HT-29 (cell line): ENCODE results near the gene CASKIN2. TPM values are rescaled to one million over a fixed set of nuclear protein-coding genes. Genes with fewer than 3 reads are reported as not detected.
A peak's percentile ranks its signal among the peaks of the same experiment; 100 is the strongest.
"Not testable (repeated sequence)": the region's sequence is repeated elsewhere in the genome, so short reads cannot be mapped to it uniquely, and the experiment has no call there.

Source experiments
- DNase-seq: peaks from one replicate; pipeline ENCODE4 v3.0.0-alpha.2; 2015; ENCODE audit warnings: low spot score
- total RNA-seq: library from RNA; depleted of rRNA; stranded (reverse); fragments of >200 nt; shearing (Covaris generic); gene quantifications from 2 replicates; pipeline ENCODE4 v1.2.3, GENCODE V29; 2014

The CASKIN2 gene
- total RNA-seq, 1 experiment from 2014 or later: 12.3 TPM

- no peak for DNase-seq
Measured at GRCh38 chr17:75490173-75490743, 25.1 kb downstream of the CASKIN2 start.

GRCh38 chr17:75489511-75489955 is 25.8 kb downstream of the CASKIN2 start:
- no peak for DNase-seq

DNA sequence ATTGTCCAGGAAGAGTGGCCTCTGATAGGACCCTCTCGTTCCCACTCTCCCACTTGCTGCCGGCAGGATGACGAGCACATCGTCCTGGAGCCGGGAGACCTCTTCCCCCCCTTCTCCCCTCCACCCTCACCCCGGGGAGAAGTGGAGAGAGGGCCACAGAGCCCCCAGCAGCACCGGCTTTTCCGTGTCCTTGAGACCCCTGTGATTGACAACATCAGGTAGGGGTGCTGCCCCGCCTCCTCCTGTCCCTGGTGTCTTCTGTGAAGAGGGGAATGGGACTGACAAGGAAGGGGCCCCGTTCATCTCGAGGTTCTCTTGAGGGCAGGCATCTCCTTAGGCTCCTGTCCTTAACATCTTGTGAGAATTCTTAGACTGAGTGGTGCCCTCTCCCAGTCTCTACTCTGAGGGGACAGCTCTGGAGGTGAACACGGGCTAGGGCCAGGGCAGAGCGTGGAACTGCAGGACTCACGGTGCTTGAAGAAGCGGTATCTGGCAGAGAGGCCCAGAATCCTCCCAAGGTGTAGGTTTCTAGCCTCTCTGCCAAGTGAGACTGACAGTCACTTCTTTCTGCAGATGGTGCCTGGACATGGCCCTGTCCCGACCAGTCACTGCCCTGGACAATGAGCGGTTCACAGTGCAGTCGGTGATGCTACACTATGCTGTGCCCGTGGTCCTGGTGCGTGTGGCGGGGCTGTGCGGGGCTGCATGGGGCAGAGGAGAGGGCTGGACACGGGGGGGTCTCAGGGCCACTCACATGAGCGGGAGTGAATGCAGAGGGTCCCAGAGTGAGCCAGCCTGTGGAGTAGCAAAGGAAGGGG is 26.4 kb downstream of the CASKIN2 start:
- DNase-seq: no peak

DNA sequence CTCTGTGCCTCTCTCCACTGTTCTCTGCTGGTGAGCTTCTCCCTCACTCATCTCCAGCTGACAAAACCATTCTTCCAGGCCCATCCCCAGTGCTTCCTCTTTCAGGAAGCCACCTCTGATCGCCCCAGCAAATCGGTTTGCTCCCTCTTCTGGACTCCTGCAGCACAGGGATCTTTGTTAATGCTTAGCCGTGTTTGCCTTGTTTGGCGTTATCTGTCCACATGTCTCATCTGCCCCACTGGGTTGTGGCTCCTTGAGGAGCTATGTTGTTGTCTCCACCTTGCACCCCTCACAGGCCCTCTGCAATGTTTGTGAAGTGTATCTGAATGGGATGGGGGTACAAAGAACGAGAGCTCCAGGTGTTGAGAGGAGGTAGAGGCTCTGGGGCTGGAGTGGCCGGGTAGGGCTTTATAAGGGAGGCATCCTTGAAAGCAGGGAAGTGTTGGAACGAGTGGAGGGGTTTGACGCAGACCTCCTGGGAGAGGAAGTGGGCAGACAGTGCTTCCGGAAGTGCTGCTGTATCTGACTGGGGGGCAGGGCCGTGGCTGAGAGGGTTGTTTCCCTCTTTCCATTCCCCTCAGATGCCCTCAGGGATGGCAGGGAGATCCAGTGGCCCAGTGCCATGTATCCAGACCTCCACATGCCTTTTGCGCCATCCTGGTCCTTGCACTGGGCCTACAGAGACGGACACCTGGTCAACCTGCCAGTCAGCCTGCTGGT is 27.8 kb downstream of the CASKIN2 start:
- DNase-seq: no peak

DNA sequence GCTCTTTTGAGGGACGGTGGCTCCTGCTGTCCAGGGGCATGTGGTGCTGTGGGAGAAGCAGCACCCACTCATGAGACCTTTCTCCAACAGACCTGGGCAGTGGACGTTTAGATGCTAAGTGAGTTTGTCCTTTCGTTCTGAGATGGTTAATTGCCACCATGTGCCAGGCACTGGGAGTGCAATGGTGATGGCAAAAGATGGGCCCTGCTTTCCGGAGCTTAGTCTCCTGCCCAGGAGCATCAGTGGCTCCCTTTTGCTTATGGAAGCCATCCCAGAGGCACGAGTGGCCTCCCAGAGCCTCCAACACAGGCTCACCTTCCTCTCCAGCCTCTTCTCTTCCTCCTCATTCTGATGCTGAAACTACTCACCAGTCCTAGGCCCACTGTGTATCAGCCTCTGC is 28.4 kb downstream of the CASKIN2 start:
- no peak for DNase-seq

DNA sequence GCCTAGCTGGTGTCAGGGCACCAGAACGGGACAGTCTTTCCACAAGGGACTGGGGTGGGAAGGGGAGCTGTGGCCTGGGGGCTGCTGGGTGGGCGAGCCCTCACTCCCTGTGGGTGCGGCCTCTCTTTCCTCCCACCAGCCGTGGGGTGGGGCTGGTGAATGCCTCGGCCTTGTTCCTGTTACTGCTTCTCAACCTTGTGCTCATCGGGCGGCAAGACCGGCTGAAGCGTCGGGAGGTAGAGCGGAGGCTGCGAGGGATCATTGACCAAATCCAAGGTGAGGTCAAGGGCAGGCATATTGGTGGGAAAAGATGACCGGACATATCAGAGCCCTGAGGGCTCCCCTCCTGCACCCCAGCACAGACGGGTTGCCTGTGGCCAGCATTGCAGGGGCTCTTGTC is 29.2 kb downstream of the CASKIN2 start:
- no peak for DNase-seq

DNA sequence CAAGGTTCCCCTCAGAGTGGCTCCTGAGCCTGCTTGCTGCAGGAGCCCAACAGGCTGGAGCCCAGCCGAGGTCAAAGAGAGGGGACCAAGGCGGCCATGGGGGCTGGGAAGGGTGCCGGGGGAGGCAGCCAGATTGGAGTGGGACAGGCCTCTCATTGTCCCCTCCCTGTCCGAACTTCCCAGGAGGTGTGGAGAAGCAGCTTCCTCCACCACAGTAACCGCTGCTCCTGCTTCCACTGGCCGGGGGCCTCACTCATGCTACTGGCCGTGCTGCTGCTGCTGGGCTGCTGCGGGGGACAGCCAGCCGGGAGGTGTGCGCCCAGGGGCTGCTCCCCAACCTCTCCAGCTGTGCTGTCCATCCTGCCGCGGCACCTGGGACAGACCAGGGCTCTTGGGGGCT is 29.6 kb downstream of the CASKIN2 start:
- no peak for DNase-seq

DNA sequence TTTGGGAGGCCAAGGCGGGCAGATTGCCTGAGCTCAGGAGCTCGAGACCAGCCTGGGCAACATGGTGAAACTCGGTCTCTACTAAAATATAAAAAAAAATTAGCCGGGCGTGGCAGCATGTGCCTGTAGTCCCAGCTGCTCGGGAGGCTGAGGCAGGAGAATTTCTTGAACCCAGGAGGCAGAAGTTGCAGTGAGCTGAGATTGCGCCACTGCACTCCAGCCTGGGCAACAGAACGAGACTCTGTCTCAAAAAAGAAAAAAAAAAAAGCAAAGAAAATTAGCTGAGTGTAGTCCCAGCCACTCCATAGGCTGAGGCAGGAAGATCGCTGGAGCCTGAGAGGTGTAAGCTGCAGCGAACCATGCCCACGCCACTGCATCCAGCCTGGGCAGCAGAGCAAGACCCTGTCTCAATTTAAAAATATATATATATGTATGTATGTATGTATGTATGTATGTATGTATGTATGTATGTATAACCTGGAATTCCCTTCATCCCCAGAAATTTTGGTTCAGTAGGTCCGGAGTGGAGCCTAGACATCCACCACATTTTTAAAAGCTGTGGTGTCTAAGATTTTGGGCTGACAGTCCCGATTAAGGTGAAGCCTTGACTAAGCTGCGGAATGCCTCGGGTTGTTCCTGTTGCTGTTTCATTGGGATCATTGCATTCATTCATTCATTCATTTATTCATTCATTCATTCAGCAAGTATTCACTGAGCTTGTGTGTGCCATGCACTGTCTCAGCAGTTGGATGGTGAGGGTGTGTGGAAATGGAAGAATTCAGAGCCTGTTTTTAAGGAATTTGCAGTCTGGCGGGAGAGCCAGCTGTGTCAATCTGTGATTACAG is 33.0 kb downstream of the CASKIN2 start:
- no peak for DNase-seq

DNA sequence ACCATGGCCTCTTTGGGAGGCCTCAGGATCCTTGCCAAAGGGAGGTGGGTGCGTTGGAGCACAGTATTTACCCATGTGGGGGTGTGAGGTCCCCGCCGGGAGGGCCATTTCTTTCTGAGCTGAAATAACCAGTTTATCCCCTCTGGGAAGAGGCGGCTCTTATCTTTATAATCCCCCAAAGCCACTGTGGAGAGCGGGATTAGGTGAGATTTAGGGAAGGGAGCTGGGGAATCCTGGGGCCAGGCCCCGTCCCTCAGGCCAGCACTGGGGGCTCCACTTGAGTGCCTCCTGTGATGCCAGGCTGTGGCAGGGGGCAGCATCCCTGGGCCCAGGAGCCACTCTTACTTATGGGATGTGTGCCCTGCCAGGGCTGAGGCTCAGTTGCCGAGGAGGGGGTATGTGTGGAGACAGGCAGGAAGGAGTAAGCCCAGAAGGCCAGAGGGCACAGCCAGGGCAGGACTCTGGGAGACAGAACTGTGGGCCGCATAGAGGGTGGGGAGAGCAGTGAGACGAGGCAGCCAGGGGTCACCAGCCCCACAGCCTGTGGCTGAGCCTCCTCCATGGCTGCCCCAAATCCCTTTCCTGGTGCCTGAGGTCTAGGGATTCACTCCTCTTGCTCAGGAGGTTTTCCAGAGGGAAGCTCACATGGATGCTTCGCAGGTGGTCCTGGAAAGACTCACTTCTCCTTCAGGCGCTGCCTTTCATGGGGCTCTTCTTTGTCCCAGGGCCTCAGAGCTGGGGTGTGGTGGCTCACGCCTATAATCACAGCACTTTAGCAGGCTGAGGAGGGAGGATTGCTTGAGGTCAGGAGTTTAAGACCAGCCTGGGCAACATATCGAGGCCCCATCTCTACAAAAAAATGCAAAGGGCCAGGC is 33.9 kb downstream of the CASKIN2 start:
- DNase-seq: no peak

GRCh38 chr17:75480281-75480680 is 35.1 kb downstream of the CASKIN2 start:
- no peak for DNase-seq

DNA sequence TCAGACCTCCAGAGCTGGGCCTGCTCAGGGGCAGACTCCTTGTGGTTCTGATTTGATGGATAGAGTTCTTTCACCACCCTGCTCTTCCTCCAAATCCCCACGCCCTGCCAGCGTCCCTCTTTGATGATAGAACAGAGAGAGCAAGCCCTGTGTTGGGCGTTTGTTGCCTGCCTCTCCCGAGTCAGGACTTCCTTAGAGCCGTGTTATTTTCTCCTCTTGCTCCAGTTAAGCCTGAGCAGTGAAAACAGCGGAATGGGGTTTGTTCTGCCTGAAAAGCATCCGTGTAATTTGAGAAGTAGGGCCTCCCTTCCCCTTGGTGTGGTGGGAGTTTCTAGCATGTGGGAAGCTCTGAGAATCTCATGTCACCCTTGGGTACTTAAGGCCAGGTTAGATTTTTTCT is 36.8 kb downstream of the CASKIN2 start:
- DNase-seq: no peak

DNA sequence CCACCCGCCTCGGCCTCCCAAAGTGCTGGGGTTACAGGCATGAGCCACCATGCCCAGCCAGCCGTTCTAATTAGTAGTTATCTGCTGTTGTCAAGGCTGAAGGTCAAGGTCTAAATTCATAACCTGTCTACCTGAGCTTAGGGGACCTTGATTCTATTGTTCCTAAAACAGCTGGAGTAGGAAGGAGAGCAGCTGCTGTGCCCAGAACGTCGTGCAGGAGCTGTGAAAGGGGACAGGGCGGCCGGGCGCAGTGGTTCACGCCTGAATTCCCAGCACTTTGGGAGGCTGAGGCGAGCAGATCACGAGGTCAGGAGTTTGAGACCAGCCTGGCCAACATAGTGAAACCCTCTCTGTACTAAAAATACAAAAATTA is 37.9 kb downstream of the CASKIN2 start:
- not testable (repeated sequence) for DNase-seq

GRCh38 chr17:75476752-75477489 is 38.4 kb downstream of the CASKIN2 start:
- peak; percentile 16 for DNase-seq

DNA sequence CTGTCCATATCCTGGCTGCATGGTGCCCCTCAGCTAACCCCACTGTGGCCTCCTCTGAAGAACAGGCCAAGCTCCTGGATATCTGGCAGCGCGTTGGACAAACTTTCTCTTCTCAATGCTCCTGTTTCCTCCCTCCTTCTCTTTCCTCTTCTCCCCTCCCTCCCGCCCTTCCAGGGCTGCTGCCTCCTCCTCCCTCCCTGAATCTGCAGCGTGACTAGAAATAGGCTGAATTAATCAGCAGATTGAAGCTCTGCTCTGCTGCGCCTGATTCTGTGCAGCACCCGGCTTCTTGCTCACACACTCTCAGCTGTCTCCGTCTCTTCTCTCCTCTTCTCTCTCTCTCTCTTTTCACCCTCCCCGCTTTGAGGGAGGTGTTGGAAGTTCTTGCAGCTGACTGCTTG is 39.1 kb downstream of the CASKIN2 start:
- no peak for DNase-seq

GRCh38 chr17:75475851-75476250 is 39.5 kb downstream of the CASKIN2 start:
- DNase-seq: no peak

DNA sequence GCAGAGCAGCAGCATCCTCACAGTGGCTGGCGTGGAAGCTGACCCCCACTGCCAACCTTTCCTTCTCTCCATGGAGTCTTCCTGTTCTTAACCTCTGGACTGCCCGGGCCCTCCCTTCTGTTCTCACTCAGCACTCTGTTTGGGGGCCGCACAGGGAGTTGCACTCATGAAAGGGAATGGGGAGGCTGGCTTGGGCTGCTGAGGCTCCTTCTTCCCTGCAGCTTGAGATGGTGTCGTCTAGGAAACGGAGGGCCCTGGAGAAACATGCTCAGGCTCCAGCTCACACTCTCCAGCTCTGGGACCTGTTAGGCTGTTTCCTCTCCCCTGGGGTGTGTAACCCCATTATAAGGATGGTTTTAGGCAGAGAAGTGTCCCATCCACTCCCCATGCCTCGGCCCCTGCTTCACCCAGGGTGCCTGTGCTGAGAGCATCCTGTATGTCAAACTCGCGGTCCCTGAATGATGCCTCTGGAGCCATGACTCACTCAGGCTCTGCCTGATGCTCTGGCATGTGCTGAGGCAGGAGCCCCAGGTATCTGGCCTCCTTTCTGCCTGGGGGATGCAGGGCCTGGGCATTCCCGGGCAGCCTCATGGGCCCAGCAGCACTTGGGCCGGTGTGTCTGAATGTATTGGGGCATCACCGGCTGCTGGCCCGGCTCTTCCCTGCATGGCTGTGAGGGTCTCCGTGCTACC is 40.0 kb downstream of the CASKIN2 start:
- no peak for DNase-seq

DNA sequence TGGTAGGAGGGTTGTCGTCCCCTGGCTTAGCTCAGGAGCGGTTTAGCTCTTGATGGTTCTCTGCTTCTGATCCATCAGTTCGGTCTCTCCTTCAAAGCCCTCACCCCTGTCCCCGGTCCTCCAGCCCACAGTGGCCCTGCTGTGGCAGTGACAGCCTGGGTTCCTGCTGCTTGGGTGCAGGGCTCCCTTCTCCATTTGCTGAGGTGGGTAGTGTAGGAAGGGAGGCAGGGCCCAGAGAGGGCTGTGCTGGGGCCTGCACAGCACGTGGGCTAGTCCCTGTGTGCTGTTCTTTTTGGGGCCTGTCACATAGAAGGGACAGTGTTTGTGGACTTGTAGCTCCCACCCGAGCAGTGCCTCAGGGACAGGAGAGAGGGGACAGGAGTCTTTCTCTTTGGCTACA is 40.6 kb downstream of the CASKIN2 start:
- no peak for DNase-seq

DNA sequence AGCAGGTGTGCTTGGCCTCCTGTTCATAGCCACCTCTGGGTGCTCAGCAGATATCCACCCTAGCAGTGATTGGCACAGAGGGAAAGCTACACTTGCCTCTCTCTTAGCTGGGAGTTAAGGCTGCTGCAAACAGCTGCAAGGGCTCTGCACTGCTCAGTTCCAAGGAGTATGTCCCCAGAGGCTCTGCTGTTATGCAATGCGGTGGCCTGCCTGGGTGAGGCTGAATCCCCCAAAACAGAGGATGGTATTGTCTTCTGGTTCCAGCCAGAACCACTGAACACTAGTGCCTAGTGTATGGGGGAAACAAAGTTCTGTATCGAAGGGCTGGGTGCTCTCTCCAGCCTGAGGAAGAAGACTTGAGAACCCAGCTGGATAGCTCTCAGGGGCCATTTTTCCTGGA is 42.1 kb downstream of the CASKIN2 start:
- DNase-seq: no peak

DNA sequence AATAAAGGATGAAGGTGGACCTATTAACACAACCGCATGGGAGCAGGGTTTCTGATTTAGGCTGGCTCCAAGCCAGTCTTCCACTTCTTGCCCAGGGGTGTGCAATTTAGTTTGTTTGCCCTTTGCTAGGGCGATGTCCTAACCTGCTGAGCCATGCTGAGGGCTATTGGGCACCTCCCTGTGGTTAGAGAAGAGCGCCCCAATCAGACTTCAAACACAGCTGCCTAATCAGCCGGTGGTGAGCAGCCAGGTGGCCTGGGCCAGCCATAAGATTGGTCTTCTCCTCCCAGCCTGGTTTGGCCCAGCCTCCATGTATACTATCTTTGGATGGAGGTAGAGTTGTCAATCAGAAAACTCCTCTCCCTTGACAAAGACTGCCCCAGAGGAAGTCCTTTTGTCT is 43.2 kb downstream of the CASKIN2 start:
- DNase-seq: peak; percentile 7
